Melanocyte of skin (primary cell): Measurements from ENCODE around the gene MCRIP1. TPM values are rescaled to one million over a fixed set of nuclear protein-coding genes. Genes with fewer than 3 reads are reported as not detected.

Experiments used
- total RNA-seq, 2 donors: library from RNA; depleted of rRNA; stranded (reverse); fragments of >200 nt; gene quantifications; 2 replicates each; pipeline ENCODE4 v1.2.3, GENCODE V29; 2012

MCRIP1 gene
- 10 to 100 TPM; 84.9 to 98.4 TPM for total RNA-seq

GRCh38 chr17:81833160-81833920 is at the start of gene MCRIP1:
MCRIP1 (minus strand) TSS chr17:81833291; CDS start chr17:81824506, 8,785 bp downstream.

GRCh38 chr17:81870981-81871386 is 37.9 kb upstream of the MCRIP1 start, which contains the start of gene ARHGDIA:
ARHGDIA (minus strand) TSS chr17:81871337; CDS start chr17:81869930, 1,407 bp downstream.

GRCh38 chr17:81859906-81860755 is 27.0 kb upstream of the MCRIP1 start, which contains the start of gene P4HB:
P4HB (minus strand) TSS chr17:81860535; CDS start chr17:81860471, 64 bp downstream.

GRCh38 chr17:81834831-81835267 is 1.8 kb upstream of the MCRIP1 start, which contains the start of gene PPP1R27:
PPP1R27 (minus strand) TSS chr17:81835050; CDS start chr17:81834953, 97 bp downstream.

GRCh38 chr17:81803728-81804558 is 29.1 kb downstream of the MCRIP1 start, which contains the start of gene GCGR:
GCGR (plus strand) TSS chr17:81804150; CDS start chr17:81809019, 4,869 bp downstream.

Other genes with a start within 250 kb of the MCRIP1 start
- gene NPLOC4, start 196.2 kb downstream of the MCRIP1 start, total RNA-seq = 100 to 1,000 TPM; 135 to 147 TPM
- gene TSPAN10, start 196.1 kb downstream of the MCRIP1 start, total RNA-seq = 100 to 1,000 TPM in 1 of 2 donors, 10 to 100 TPM in 1; 77.6 to 121 TPM
- gene PDE6G, start 176.7 kb downstream of the MCRIP1 start, total RNA-seq = 1 to 10 TPM in 1 of 2 donors, under 1 TPM in 1; 1.00 to 1.0 TPM
- 10 to 100 TPM; 32.0 to 38.0 TPM for gene OXLD1, start 166.7 kb downstream of the MCRIP1 start, total RNA-seq
- 10 to 100 TPM in 1 of 2 donors, 1 to 10 TPM in 1; 4.8 to 10.7 TPM for gene CCDC137, start 166.6 kb downstream of the MCRIP1 start, total RNA-seq
- 10 to 100 TPM; 14.0 to 17.6 TPM for gene ARL16, start 149.5 kb downstream of the MCRIP1 start, total RNA-seq
- 100 to 1,000 TPM in 1 of 2 donors, 10 to 100 TPM in 1; 87.1 to 105 TPM for gene HGS, start 149.3 kb downstream of the MCRIP1 start, total RNA-seq
- 10 to 100 TPM; 18.6 to 30.6 TPM for gene MRPL12, start 129.9 kb downstream of the MCRIP1 start, total RNA-seq
- gene SLC25A10, start 121.0 kb downstream of the MCRIP1 start, total RNA-seq = 10 to 100 TPM; 12.7 to 27.6 TPM
- gene GCGR, start 29.1 kb downstream of the MCRIP1 start, total RNA-seq = not detected
- not detected for gene PPP1R27, start 1.8 kb upstream of the MCRIP1 start, total RNA-seq
- 100 to 1,000 TPM; 383 to 481 TPM for gene P4HB, start 27.2 kb upstream of the MCRIP1 start, total RNA-seq
- 100 to 1,000 TPM; 192 to 263 TPM for gene ARHGDIA, start 38.0 kb upstream of the MCRIP1 start, total RNA-seq
- 100 to 1,000 TPM in 1 of 2 donors, 10 to 100 TPM in 1; 71.6 to 187 TPM for gene ALYREF, start 58.3 kb upstream of the MCRIP1 start, total RNA-seq
- gene ANAPC11, start 58.4 kb upstream of the MCRIP1 start, total RNA-seq = 100 to 1,000 TPM; 113 to 141 TPM
- 1 to 10 TPM in 1 of 2 donors, not detected in 1; 1.0 TPM for gene NPB, start 68.9 kb upstream of the MCRIP1 start, total RNA-seq
- gene PCYT2, start 78.1 kb upstream of the MCRIP1 start, total RNA-seq = 10 to 100 TPM; 71.6 to 82.9 TPM
- 10 to 100 TPM; 14.1 to 15.3 TPM for gene SIRT7, start 84.9 kb upstream of the MCRIP1 start, total RNA-seq
- 10 to 100 TPM; 23.1 to 33.0 TPM for gene MAFG, start 94.4 kb upstream of the MCRIP1 start, total RNA-seq
- 10 to 100 TPM in 1 of 2 donors, 1 to 10 TPM in 1; 8.3 to 14.3 TPM for gene PYCR1, start 104.0 kb upstream of the MCRIP1 start, total RNA-seq
- not detected for gene MYADML2, start 113.9 kb upstream of the MCRIP1 start, total RNA-seq
- gene NOTUM, start 127.9 kb upstream of the MCRIP1 start, total RNA-seq = not detected
- 10 to 100 TPM; 23.6 to 33.7 TPM for gene ASPSCR1, start 144.3 kb upstream of the MCRIP1 start, total RNA-seq
- gene CENPX, start 189.6 kb upstream of the MCRIP1 start, total RNA-seq = 10 to 100 TPM; 24.8 to 72.9 TPM
- gene LRRC45, start 190.0 kb upstream of the MCRIP1 start, total RNA-seq = 10 to 100 TPM; 14.8 to 30.0 TPM
- gene RAC3, start 198.4 kb upstream of the MCRIP1 start, total RNA-seq = 10 to 100 TPM; 10.3 to 13.7 TPM
- gene DCXR, start 204.4 kb upstream of the MCRIP1 start, total RNA-seq = 10 to 100 TPM; 50.9 to 62.6 TPM
- 10 to 100 TPM; 20.3 to 26.3 TPM for gene RFNG, start 218.5 kb upstream of the MCRIP1 start, total RNA-seq
- 100 to 1,000 TPM; 100 to 150 TPM for gene GPS1, start 218.6 kb upstream of the MCRIP1 start, total RNA-seq
- 10 to 100 TPM; 64.0 to 81.3 TPM for gene DUS1L, start 232.5 kb upstream of the MCRIP1 start, total RNA-seq